ENCODE measurements around the gene UBE2L5. TPM values are rescaled to one million over a fixed set of nuclear protein-coding genes. Genes with fewer than 3 reads are reported as not detected.

UBE2L5 gene
- total RNA-seq, 4 donors from 2014 or later: 1.6 TPM; not detected in 3

GRCh38 chr13:30381049-30381448 is 41.2 kb upstream of the UBE2L5 start:
- ATAC-seq (ENCODE audit: low FRiP score): no peak
- no peak for DNase-seq (ENCODE audit: low spot score)
- no peak for TF ChIP-seq CTCF (IDR thresholded peaks at IDR 0.05)

GRCh38 chr13:30382836-30383525 is 39.3 kb upstream of the UBE2L5 start:
- no peak for ATAC-seq (ENCODE audit: low FRiP score)
- no peak for TF ChIP-seq CTCF (IDR thresholded peaks at IDR 0.05)
- DNase-seq (ENCODE audit: low spot score): no peak

GRCh38 chr13:30388406-30389283 is 33.6 kb upstream of the UBE2L5 start:
- TF ChIP-seq CTCF (IDR thresholded peaks at IDR 0.05): no peak
- DNase-seq (ENCODE audit: low spot score) (no peak), ATAC-seq (ENCODE audit: low FRiP score) (peak; percentile 44)

GRCh38 chr13:30391956-30392680 is 30.2 kb upstream of the UBE2L5 start:
- no peak for TF ChIP-seq CTCF (IDR thresholded peaks at IDR 0.05)
- ATAC-seq (ENCODE audit: low FRiP score) (no peak), DNase-seq (ENCODE audit: low spot score) (no peak)

- DNase-seq (ENCODE audit: low spot score) (no peak), ATAC-seq (ENCODE audit: low FRiP score) (no peak)
- TF ChIP-seq CTCF (IDR thresholded peaks at IDR 0.05): no peak
These were observed 29.6 kb upstream of the UBE2L5 start for GRCh38 chr13:30392681-30393045.

- DNase-seq (ENCODE audit: low spot score) (no peak), ATAC-seq (ENCODE audit: low FRiP score) (peak; percentile 8)
- TF ChIP-seq CTCF (IDR thresholded peaks at IDR 0.05): peak in 1 of 3 donors; percentile 8
These were observed 27.5 kb upstream of the UBE2L5 start for GRCh38 chr13:30394751-30395191.

Measured in omental fat pad (tissue), 4 donors.